ENCODE results near the gene NLRP3. TPM values are rescaled to one million over a fixed set of nuclear protein-coding genes. Genes with fewer than 3 reads are reported as not detected.

Gene NLRP3
- total and polyA plus RNA-seq, 10 of the 15 experiments (the other 5 are each of a cell fraction or from before 2014, with no cell fraction given) = 1.8 to 10.4 (median 5.0) TPM

DNA sequence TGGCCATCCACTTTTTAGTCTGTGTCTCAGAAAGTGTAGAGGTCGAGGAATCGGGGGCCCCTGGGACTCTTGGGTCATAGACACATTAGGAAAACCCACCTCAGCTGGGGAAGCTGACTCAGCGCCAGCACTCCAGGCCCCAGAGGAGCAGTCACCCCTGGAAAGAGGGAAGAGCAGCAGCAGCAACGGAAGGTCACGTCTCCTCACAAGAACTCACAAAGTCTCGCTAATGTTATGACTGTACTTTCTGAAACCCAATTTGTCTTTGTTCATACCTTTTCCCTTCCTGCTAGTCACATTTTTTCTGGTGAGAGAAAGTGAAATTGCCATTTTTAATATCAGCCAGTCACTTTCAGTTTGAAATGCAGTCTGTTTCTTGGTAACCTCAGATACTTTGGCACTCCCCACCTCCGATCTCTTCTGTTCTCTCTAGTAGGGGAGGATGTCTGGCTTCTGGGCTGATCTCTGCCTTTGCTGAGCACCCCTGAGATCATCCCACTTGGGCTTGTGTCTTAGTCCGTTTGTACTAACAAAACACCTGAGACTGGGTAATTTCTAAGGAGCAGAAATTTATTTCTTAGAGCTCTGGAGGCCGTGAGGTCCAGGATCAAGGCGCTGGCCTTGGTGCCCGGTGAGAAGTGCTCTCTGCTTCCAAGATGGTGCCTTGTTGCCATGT lies 6.0 kb upstream of the NLRP3 start (continued):
- TF ChIP-seq, protein P1, sequence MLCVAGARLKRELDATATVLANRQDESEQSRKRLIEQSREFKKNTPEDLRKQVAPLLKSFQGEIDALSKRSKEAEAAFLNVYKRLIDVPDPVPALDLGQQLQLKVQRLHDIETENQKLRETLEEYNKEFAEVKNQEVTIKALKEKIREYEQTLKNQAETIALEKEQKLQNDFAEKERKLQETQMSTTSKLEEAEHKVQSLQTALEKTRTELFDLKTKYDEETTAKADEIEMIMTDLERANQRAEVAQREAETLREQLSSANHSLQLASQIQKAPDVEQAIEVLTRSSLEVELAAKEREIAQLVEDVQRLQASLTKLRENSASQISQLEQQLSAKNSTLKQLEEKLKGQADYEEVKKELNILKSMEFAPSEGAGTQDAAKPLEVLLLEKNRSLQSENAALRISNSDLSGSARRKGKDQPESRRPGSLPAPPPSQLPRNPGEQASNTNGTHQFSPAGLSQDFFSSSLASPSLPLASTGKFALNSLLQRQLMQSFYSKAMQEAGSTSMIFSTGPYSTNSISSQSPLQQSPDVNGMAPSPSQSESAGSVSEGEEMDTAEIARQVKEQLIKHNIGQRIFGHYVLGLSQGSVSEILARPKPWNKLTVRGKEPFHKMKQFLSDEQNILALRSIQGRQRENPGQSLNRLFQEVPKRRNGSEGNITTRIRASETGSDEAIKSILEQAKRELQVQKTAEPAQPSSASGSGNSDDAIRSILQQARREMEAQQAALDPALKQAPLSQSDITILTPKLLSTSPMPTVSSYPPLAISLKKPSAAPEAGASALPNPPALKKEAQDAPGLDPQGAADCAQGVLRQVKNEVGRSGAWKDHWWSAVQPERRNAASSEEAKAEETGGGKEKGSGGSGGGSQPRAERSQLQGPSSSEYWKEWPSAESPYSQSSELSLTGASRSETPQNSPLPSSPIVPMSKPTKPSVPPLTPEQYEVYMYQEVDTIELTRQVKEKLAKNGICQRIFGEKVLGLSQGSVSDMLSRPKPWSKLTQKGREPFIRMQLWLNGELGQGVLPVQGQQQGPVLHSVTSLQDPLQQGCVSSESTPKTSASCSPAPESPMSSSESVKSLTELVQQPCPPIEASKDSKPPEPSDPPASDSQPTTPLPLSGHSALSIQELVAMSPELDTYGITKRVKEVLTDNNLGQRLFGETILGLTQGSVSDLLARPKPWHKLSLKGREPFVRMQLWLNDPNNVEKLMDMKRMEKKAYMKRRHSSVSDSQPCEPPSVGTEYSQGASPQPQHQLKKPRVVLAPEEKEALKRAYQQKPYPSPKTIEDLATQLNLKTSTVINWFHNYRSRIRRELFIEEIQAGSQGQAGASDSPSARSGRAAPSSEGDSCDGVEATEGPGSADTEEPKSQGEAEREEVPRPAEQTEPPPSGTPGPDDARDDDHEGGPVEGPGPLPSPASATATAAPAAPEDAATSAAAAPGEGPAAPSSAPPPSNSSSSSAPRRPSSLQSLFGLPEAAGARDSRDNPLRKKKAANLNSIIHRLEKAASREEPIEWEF (IDR thresholded peaks at IDR 0.05; ENCODE audit: insufficient replicate concordance, low read depth, low read length) = peak; percentile 53
- TF ChIP-seq SUPT20H (IDR thresholded peaks at IDR 0.05; ENCODE audit: borderline replicate concordance, control insufficient read depth, low read depth, low read length) = no peak
- TF ChIP-seq, protein P2, sequence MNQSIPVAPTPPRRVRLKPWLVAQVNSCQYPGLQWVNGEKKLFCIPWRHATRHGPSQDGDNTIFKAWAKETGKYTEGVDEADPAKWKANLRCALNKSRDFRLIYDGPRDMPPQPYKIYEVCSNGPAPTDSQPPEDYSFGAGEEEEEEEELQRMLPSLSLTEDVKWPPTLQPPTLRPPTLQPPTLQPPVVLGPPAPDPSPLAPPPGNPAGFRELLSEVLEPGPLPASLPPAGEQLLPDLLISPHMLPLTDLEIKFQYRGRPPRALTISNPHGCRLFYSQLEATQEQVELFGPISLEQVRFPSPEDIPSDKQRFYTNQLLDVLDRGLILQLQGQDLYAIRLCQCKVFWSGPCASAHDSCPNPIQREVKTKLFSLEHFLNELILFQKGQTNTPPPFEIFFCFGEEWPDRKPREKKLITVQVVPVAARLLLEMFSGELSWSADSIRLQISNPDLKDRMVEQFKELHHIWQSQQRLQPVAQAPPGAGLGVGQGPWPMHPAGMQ (IDR thresholded peaks at IDR 0.05; ENCODE audit: borderline replicate concordance) = no peak
- TF ChIP-seq SRF (IDR thresholded peaks at IDR 0.05; ENCODE audit: low read depth in 2 of 2, low read length in 2 of 2) = 0 out of 4 replicates have a peak, but pooled peaks of 1 of the 2 experiments have one; percentile 58
- peak; percentile 99 for TF ChIP-seq MTA3 (IDR thresholded peaks at IDR 0.05; ENCODE audit: borderline replicate concordance, low read length)
- no peak for TF ChIP-seq SMAD1 (IDR thresholded peaks at IDR 0.05; ENCODE audit: low read depth, partially characterized antibody)
- TF ChIP-seq, protein P3, sequence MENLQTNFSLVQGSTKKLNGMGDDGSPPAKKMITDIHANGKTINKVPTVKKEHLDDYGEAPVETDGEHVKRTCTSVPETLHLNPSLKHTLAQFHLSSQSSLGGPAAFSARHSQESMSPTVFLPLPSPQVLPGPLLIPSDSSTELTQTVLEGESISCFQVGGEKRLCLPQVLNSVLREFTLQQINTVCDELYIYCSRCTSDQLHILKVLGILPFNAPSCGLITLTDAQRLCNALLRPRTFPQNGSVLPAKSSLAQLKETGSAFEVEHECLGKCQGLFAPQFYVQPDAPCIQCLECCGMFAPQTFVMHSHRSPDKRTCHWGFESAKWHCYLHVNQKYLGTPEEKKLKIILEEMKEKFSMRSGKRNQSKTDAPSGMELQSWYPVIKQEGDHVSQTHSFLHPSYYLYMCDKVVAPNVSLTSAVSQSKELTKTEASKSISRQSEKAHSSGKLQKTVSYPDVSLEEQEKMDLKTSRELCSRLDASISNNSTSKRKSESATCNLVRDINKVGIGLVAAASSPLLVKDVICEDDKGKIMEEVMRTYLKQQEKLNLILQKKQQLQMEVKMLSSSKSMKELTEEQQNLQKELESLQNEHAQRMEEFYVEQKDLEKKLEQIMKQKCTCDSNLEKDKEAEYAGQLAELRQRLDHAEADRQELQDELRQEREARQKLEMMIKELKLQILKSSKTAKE (IDR thresholded peaks at IDR 0.05; ENCODE audit: low read depth, poor library complexity, severe bottlenecking) = peak; percentile 99
- TF ChIP-seq, protein P4, sequence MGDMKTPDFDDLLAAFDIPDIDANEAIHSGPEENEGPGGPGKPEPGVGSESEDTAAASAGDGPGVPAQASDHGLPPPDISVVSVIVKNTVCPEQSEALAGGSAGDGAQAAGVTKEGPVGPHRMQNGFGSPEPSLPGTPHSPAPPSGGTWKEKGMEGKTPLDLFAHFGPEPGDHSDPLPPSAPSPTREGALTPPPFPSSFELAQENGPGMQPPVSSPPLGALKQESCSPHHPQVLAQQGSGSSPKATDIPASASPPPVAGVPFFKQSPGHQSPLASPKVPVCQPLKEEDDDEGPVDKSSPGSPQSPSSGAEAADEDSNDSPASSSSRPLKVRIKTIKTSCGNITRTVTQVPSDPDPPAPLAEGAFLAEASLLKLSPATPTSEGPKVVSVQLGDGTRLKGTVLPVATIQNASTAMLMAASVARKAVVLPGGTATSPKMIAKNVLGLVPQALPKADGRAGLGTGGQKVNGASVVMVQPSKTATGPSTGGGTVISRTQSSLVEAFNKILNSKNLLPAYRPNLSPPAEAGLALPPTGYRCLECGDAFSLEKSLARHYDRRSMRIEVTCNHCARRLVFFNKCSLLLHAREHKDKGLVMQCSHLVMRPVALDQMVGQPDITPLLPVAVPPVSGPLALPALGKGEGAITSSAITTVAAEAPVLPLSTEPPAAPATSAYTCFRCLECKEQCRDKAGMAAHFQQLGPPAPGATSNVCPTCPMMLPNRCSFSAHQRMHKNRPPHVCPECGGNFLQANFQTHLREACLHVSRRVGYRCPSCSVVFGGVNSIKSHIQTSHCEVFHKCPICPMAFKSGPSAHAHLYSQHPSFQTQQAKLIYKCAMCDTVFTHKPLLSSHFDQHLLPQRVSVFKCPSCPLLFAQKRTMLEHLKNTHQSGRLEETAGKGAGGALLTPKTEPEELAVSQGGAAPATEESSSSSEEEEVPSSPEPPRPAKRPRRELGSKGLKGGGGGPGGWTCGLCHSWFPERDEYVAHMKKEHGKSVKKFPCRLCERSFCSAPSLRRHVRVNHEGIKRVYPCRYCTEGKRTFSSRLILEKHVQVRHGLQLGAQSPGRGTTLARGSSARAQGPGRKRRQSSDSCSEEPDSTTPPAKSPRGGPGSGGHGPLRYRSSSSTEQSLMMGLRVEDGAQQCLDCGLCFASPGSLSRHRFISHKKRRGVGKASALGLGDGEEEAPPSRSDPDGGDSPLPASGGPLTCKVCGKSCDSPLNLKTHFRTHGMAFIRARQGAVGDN (IDR thresholded peaks at IDR 0.05) = peak; percentile 57; the same call in 1 of the 2 replicates
- no peak for TF ChIP-seq STAT1 (conservative IDR thresholded peaks at IDR 0.05)
- TF ChIP-seq, protein P5, sequence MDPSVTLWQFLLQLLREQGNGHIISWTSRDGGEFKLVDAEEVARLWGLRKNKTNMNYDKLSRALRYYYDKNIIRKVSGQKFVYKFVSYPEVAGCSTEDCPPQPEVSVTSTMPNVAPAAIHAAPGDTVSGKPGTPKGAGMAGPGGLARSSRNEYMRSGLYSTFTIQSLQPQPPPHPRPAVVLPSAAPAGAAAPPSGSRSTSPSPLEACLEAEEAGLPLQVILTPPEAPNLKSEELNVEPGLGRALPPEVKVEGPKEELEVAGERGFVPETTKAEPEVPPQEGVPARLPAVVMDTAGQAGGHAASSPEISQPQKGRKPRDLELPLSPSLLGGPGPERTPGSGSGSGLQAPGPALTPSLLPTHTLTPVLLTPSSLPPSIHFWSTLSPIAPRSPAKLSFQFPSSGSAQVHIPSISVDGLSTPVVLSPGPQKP (IDR thresholded peaks at IDR 0.05; ENCODE audit: low read depth, low read length) = 0 out of 2 replicates have a peak, but pooled peaks have one; percentile 41
- TF ChIP-seq MXI1 (IDR thresholded peaks at IDR 0.05; ENCODE audit: low read depth, low read length) = no peak; the same call in 1 of the 2 replicates
- no peak for TF ChIP-seq YBX1 (IDR thresholded peaks at IDR 0.05)
- TF ChIP-seq ZNF274 (IDR thresholded peaks at IDR 0.05; ENCODE audit: insufficient read depth, insufficient read length) = no peak
- peak; percentile 96 to 98 for TF ChIP-seq BHLHE40 (IDR thresholded peaks at IDR 0.05; ENCODE audit: borderline replicate concordance in 1 of 2, low read depth in 2 of 2, low read length in 1 of 2)
